Measurements from ENCODE around the gene ATP1B2. TPM values are rescaled to one million over a fixed set of nuclear protein-coding genes. Genes with fewer than 3 reads are reported as not detected.

Gene ATP1B2
- total and polyA plus RNA-seq, 9 of the 15 experiments (the other 6 are each of a cell fraction or from before 2014, with no cell fraction given): 0.23 to 6.0 (median 0.99) TPM

GRCh38 chr17:7614425-7615264 is 36.1 kb upstream of the ATP1B2 start, which contains the start of gene FXR2 (continued):
- TF ChIP-seq SP2 (IDR thresholded peaks at IDR 0.05; ENCODE audit: extremely low read depth, low read depth, low read length, poor library complexity, severe bottlenecking): peak; percentile 31
- no peak for TF ChIP-seq HOMEZ (CRISPR knock-in tag; IDR thresholded peaks at IDR 0.05)
- peak; percentile 45; the same call in 1 of the 2 replicates for TF ChIP-seq POLR2AphosphoS5 (IDR thresholded peaks at IDR 0.05; ENCODE audit: control insufficient read depth, insufficient read depth, low read depth, low read length)
- TF ChIP-seq DIDO1 (tag; IDR thresholded peaks at IDR 0.05; ENCODE audit: low read depth): no peak
- TF ChIP-seq HDAC2 (IDR thresholded peaks at IDR 0.05): no peak
- no peak for TF ChIP-seq ZNF239 (CRISPR knock-in tag; IDR thresholded peaks at IDR 0.05)
- no peak for TF ChIP-seq HEY1 (CRISPR knock-in tag; IDR thresholded peaks at IDR 0.05; ENCODE audit: borderline replicate concordance)
- TF ChIP-seq CTBP1 (IDR thresholded peaks at IDR 0.05; ENCODE audit: borderline replicate concordance): 0 out of 2 replicates have a peak, but pooled peaks have one; percentile 24
- TF ChIP-seq MEF2A (IDR thresholded peaks at IDR 0.05; ENCODE audit: control insufficient read depth, low read depth, low read length): no peak
- TF ChIP-seq HDAC1 (IDR thresholded peaks at IDR 0.05): no peak
- TF ChIP-seq MAZ (CRISPR knock-in tag; conservative IDR thresholded peaks at IDR 0.05 in 1 of 2, IDR thresholded peaks at IDR 0.05 in 1 of 2): peak in 1 of 2 experiments; percentile 70
- TF ChIP-seq ZNF280A (IDR thresholded peaks at IDR 0.05; ENCODE audit: low read depth, partially characterized antibody): no peak
- no peak for TF ChIP-seq XRCC4 (IDR thresholded peaks at IDR 0.05; ENCODE audit: extremely low read depth, insufficient read depth, insufficient read length)
- no peak for TF ChIP-seq SNIP1 (IDR thresholded peaks at IDR 0.05; ENCODE audit: low read depth)
- peak; percentile 35; the same call in 1 of the 2 replicates for TF ChIP-seq MBD2 (IDR thresholded peaks at IDR 0.05; ENCODE audit: borderline replicate concordance, low read depth)
- TF ChIP-seq ZNF57 (CRISPR knock-in tag; IDR thresholded peaks at IDR 0.05): no peak
- no peak for TF ChIP-seq SFPQ (IDR thresholded peaks at IDR 0.05; ENCODE audit: low read depth, low read length)
- no peak for TF ChIP-seq ZMIZ1 (IDR thresholded peaks at IDR 0.05; ENCODE audit: low read depth in 2 of 2, low read length in 2 of 2)
